DND-41 (cell line): Measurements from ENCODE around the gene CPED1.

Experiments
- EZH2 ChIP-seq: IDR thresholded peaks from 3 replicates; pipeline ENCODE4 v1.6.1; 2012; ENCODE audit warnings: borderline replicate concordance, low read depth, mild to moderate bottlenecking, moderate library complexity, low read length, inconsistent platforms; ENCODE audit not compliant: severe bottlenecking
- TF ChIP-seq, protein P1 (sequence below): IDR thresholded peaks from 2 replicates; pipeline ENCODE4 v1.5.1; 2012; ENCODE audit warnings: borderline replicate concordance, low read length, moderate library complexity, mild to moderate bottlenecking; ENCODE audit not compliant: poor library complexity, severe bottlenecking; ENCODE audit errors: extremely low read depth

DNA sequence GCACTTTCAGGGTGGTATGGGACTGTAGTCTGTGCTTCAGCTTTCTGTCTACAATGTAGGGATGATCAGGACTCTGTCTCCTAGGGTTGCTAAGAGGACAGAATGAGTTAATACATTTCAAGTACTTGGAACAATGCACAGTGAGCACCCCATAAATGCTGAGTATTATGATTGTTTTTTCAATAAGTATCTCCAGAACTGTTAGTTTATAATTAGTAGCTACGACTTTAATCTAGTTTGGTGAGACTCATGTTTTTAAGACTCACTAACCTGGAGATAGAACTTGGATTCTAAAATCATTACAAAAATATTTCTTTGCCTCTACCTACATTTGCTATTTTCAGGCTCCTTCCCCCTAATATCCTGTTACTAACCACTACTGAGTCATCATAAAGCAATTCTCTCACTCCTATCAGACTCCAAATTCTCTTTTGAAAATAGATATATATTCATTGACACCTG is 95.3 kb downstream of the CPED1 start:
- TF ChIP-seq, protein P1, sequence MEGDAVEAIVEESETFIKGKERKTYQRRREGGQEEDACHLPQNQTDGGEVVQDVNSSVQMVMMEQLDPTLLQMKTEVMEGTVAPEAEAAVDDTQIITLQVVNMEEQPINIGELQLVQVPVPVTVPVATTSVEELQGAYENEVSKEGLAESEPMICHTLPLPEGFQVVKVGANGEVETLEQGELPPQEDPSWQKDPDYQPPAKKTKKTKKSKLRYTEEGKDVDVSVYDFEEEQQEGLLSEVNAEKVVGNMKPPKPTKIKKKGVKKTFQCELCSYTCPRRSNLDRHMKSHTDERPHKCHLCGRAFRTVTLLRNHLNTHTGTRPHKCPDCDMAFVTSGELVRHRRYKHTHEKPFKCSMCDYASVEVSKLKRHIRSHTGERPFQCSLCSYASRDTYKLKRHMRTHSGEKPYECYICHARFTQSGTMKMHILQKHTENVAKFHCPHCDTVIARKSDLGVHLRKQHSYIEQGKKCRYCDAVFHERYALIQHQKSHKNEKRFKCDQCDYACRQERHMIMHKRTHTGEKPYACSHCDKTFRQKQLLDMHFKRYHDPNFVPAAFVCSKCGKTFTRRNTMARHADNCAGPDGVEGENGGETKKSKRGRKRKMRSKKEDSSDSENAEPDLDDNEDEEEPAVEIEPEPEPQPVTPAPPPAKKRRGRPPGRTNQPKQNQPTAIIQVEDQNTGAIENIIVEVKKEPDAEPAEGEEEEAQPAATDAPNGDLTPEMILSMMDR, result no peak
- TF ChIP-seq EZH2, result no peak
